Upper lobe of right lung (tissue), 1 donor: Measurements from ENCODE around the gene CHD9NB. TPM values are rescaled to one million over a fixed set of nuclear protein-coding genes. Genes with fewer than 3 reads are reported as not detected.
A peak's percentile ranks its signal among the peaks of the same experiment; 100 is the strongest.

ENCODE experiments used
- ATAC-seq: fragments of 200-7000 bp; cut with Tn5 transposase; one replicate; pipeline ENCODE4 v1.9.1; 2020; ENCODE audit warnings: mild to moderate bottlenecking, moderate library complexity
- DNase-seq: peaks from one replicate; pipeline ENCODE4 v3.0.0-alpha.2; 2020
- H3K27ac ChIP-seq: fragments of 200-600 bp; one replicate; pipeline ENCODE4 v1.8.0; 2022
- H3K27me3 ChIP-seq: fragments of 200-600 bp; one replicate; pipeline ENCODE4 v1.8.0; 2022; ENCODE audit warnings: mild to moderate bottlenecking
- H3K36me3 ChIP-seq: fragments of 200-600 bp; one replicate; pipeline ENCODE4 v1.8.0; 2022
- H3K4me1 ChIP-seq: fragments of 200-600 bp; one replicate; pipeline ENCODE4 v1.8.0; 2022
- H3K4me3 ChIP-seq: fragments of 200-600 bp; one replicate; pipeline ENCODE4 v1.8.0; 2022; ENCODE audit warnings: mild to moderate bottlenecking
- H3K9me3 ChIP-seq: fragments of 200-600 bp; one replicate; pipeline ENCODE4 v1.8.0; 2022
- CTCF ChIP-seq: fragments of 200-600 bp; IDR thresholded peaks from one replicate; pipeline ENCODE4 v1.8.0; 2022; ENCODE audit warnings: antibody characterized with exemption
- intact Hi-C: fragments of 100-400 bp; cut with DNase I; formaldehyde crosslinking; loops from one replicate; pipeline ENCODE4 v1.11.0; 2022
- total RNA-seq: library from RNA; stranded (reverse); fragmentation: NEBNext Ultra II Directional; extraction: Animal tissue kit (Norgen Biotek cat#: 25700); gene quantifications from one replicate; pipeline ENCODE4 v1.2.1, GENCODE V29; 2021
- donor health status: DM: no; HTN: yes; CAD: no; lungs with severe emphysema.

Gene CHD9NB
- total RNA-seq, 1 donor from 2014 or later = 1.1 TPM

GRCh38 chr16:53085931-53086421, 33.3 kb upstream of the CHD9NB start:
- ATAC-seq (no peak), DNase-seq (no peak)
- TF ChIP-seq CTCF = no peak
- peaks cover 74% of the 10 kb centered on the region for H3K4me1 ChIP-seq
- intact Hi-C loops = no loop called here
- peak overlapping the region; percentile 80 for H3K27ac ChIP-seq
- no peaks in the 10 kb centered on the region for H3K27me3 ChIP-seq
- no peak overlapping the region for H3K4me3 ChIP-seq
- no peaks in the 10 kb centered on the region for H3K9me3 ChIP-seq
- no peaks in the 10 kb centered on the region for H3K36me3 ChIP-seq

GRCh38 chr16:53085369-53085843, 32.7 kb upstream of the CHD9NB start:
- no peak for TF ChIP-seq CTCF
- intact Hi-C loops = no loop called here
- peak overlapping the region; percentile 80 for H3K27ac ChIP-seq
- DNase-seq (no peak), ATAC-seq (no peak)
- H3K4me3 ChIP-seq = no peak overlapping the region
- H3K27me3 ChIP-seq = no peaks in the 10 kb centered on the region
- no peaks in the 10 kb centered on the region for H3K36me3 ChIP-seq
- peaks cover 77% of the 10 kb centered on the region for H3K4me1 ChIP-seq
- no peaks in the 10 kb centered on the region for H3K9me3 ChIP-seq

- no peaks in the 10 kb centered on the region for H3K27me3 ChIP-seq
- DNase-seq (no peak), ATAC-seq (no peak)
- no peaks in the 10 kb centered on the region for H3K36me3 ChIP-seq
- intact Hi-C loops = no loop called here
- H3K4me1 ChIP-seq = peaks cover 77% of the 10 kb centered on the region
- no peak for TF ChIP-seq CTCF
- no peaks in the 10 kb centered on the region for H3K9me3 ChIP-seq
- H3K27ac ChIP-seq = peak overlapping the region; percentile 80
- no peak overlapping the region for H3K4me3 ChIP-seq
Measured at GRCh38 chr16:53084746-53085334, 32.1 kb upstream of the CHD9NB start.

- DNase-seq (no peak), ATAC-seq (peak; percentile 52)
- intact Hi-C loops = no loop called here
- TF ChIP-seq CTCF = no peak
- no peaks in the 10 kb centered on the region for H3K36me3 ChIP-seq
- peak overlapping the region; percentile 80 for H3K27ac ChIP-seq
- H3K4me3 ChIP-seq = no peak overlapping the region
- no peaks in the 10 kb centered on the region for H3K9me3 ChIP-seq
- H3K27me3 ChIP-seq = no peaks in the 10 kb centered on the region
- peaks cover 73% of the 10 kb centered on the region for H3K4me1 ChIP-seq
Measured at GRCh38 chr16:53084141-53084541, 31.4 kb upstream of the CHD9NB start.

- Histone ChIP-seq H3K4me3 (no peak overlapping the region), H3K4me1 (peaks cover 70% of the 10 kb centered on the region), H3K36me3 (no peaks in the 10 kb centered on the region), H3K27ac (peak overlapping the region; percentile 80), H3K27me3 (no peaks in the 10 kb centered on the region), H3K9me3 (no peaks in the 10 kb centered on the region)
- DNase-seq (no peak), ATAC-seq (no peak)
- intact Hi-C loops = no loop called here
- TF ChIP-seq CTCF = no peak
Measured at GRCh38 chr16:53083119-53083518, 30.4 kb upstream of the CHD9NB start.
